ENCODE measurements around the gene ZNF221. TPM values are rescaled to one million over a fixed set of nuclear protein-coding genes. Genes with fewer than 3 reads are reported as not detected.
"Not testable (repeated sequence)": the region's sequence is repeated elsewhere in the genome, so short reads cannot be mapped to it uniquely, and the experiment has no call there.

ZNF221 gene
- total and polyA plus RNA-seq, 2 donors: 1.1 to 2.4 TPM

DNA sequence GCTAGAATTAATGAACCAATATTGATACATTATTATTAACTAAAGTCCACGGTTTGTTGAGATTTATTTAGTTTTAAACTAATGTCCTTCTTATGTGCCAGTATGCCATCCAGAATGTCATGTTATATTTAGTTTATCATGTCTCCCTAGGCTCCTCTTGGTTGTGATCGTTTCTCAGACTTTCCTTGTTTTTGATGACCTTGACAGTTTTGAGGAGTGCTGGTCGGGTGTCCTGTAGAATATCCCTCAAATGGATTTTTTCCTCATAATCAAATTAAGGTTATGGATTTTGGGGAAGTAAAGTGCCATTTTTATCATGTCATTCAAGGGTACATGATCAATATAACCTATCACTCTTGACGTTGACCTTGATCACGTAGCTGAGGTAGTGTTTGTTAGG, 9.8 kb upstream of the ZNF221 start:
- H3K27me3 ChIP-seq (ENCODE audit: control insufficient read depth in 2 of 2, insufficient read depth in 1 of 2, low read length in 1 of 2): no peaks in the 10 kb centered on the region
- no peak for DNase-seq (ENCODE audit: low read depth in 6 of 9, low spot score in 9 of 9)
- H3K36me3 ChIP-seq (ENCODE audit: control insufficient read depth in 2 of 2, insufficient read depth in 2 of 2, low read length in 1 of 2): no peaks in the 10 kb centered on the region
- H3K4me3 ChIP-seq (ENCODE audit: low read length in 2 of 2): no peak overlapping the region
- H3K27ac ChIP-seq (ENCODE audit: low read depth in 1 of 2, low read length in 1 of 2): no peak overlapping the region
- no peaks in the 10 kb centered on the region for H3K9me3 ChIP-seq (ENCODE audit: control insufficient read depth in 2 of 2, insufficient read depth in 1 of 2, low read length in 1 of 2)
- 77% methylated on average over 5 of the region's 5 CpGs for WGBS
- no peaks in the 10 kb centered on the region for H3K4me1 ChIP-seq (ENCODE audit: control insufficient read depth in 2 of 2, insufficient read depth in 2 of 2, low read length in 2 of 2)

GRCh38 chr19:43947412-43947811, 3.6 kb upstream of the ZNF221 start:
- H3K27ac ChIP-seq (ENCODE audit: low read depth in 1 of 2, low read length in 1 of 2); DNase-seq (ENCODE audit: low read depth in 6 of 9, low spot score in 9 of 9); H3K36me3 ChIP-seq (ENCODE audit: control insufficient read depth in 2 of 2, insufficient read depth in 2 of 2, low read length in 1 of 2); H3K4me1 ChIP-seq (ENCODE audit: control insufficient read depth in 2 of 2, insufficient read depth in 2 of 2, low read length in 2 of 2); H3K27me3 ChIP-seq (ENCODE audit: control insufficient read depth in 2 of 2, insufficient read depth in 1 of 2, low read length in 1 of 2); H3K4me3 ChIP-seq (ENCODE audit: low read length in 2 of 2); H3K9me3 ChIP-seq (ENCODE audit: control insufficient read depth in 2 of 2, insufficient read depth in 1 of 2, low read length in 1 of 2): not testable (repeated sequence)
- WGBS: 0% methylated on average over 1 of the region's 1 CpG

DNA sequence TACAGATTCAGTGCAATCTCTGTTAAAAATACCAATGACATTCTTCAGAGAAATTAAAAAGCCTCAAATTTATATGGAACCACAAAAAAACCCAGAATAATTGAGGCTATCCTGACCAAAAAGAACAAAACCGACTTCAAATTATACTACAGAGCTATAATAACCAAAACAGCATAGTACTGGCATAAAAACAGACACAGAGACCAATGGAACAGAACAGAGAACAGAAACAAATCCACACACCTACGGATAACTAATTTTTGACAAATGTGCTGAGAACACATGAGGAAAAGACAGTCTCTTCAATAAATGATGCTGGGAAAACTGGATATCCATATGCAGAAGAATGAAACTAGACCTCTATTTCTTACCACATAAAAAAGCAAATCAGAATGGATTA, 1.2 kb upstream of the ZNF221 start:
- H3K4me1 ChIP-seq (ENCODE audit: control insufficient read depth in 2 of 2, insufficient read depth in 2 of 2, low read length in 2 of 2); H3K27ac ChIP-seq (ENCODE audit: low read depth in 1 of 2, low read length in 1 of 2); DNase-seq (ENCODE audit: low read depth in 6 of 9, low spot score in 9 of 9); H3K27me3 ChIP-seq (ENCODE audit: control insufficient read depth in 2 of 2, insufficient read depth in 1 of 2, low read length in 1 of 2); H3K4me3 ChIP-seq (ENCODE audit: low read length in 2 of 2); H3K9me3 ChIP-seq (ENCODE audit: control insufficient read depth in 2 of 2, insufficient read depth in 1 of 2, low read length in 1 of 2); H3K36me3 ChIP-seq (ENCODE audit: control insufficient read depth in 2 of 2, insufficient read depth in 2 of 2, low read length in 1 of 2): not testable (repeated sequence)
- 93% methylated on average over 2 of the region's 2 CpGs for WGBS

DNA sequence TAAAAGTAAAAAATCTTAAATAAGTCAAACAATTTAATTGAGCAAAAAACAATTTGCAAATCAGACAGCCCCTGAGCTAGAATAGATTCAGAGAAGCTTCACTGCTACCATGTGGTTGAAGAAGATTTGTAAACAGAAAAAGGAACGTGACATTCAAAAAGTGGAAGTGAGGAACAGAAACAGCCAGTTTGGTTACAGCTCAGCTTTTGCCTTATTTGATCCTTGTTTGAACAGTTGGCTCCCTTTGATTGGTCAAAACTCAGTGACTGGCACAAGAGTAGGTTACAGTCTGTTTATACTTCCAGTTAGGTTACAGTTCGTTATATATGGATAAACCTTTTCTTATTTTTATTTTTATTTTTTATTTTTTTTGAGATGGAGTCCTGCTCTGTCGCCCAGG, 5.8 kb downstream of the ZNF221 start:
- 95% methylated on average over 3 of the region's 3 CpGs for WGBS
- Histone ChIP-seq H3K36me3 (ENCODE audit: control insufficient read depth in 2 of 2, insufficient read depth in 2 of 2, low read length in 1 of 2) (no peaks in the 10 kb centered on the region), H3K9me3 (ENCODE audit: control insufficient read depth in 2 of 2, insufficient read depth in 1 of 2, low read length in 1 of 2) (peaks cover 0 to 16% of the 10 kb centered on the region in 2 donors), H3K4me1 (ENCODE audit: control insufficient read depth in 2 of 2, insufficient read depth in 2 of 2, low read length in 2 of 2) (no peaks in the 10 kb centered on the region), H3K4me3 (ENCODE audit: low read length in 2 of 2) (no peak overlapping the region), H3K27me3 (ENCODE audit: control insufficient read depth in 2 of 2, insufficient read depth in 1 of 2, low read length in 1 of 2) (no peaks in the 10 kb centered on the region), H3K27ac (ENCODE audit: low read depth in 1 of 2, low read length in 1 of 2) (no peak overlapping the region)
- DNase-seq (ENCODE audit: low read depth in 6 of 9, low spot score in 9 of 9): no peak

DNA sequence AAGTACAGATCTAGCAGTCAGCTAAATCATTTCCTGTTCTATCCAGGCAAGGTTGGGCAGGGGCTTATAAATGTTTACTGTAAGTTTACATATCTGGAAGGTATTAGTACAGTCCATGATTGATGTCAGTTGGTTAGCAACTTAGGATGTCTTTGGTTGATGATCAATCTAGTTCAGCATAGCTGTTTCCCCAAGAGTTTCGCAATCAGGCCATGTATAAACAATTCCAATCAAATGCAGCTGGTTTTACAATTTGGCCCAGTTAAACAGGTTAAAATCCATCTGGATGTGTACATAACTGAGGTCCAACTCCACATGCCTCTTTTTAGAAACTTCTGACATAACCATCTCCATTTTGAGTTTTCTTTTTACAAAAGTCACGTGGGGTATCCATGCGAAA, 6.9 kb downstream of the ZNF221 start:
- H3K27me3 ChIP-seq (ENCODE audit: control insufficient read depth in 2 of 2, insufficient read depth in 1 of 2, low read length in 1 of 2): no peaks in the 10 kb centered on the region
- WGBS: 98% methylated on average over 3 of the region's 3 CpGs
- H3K4me3 ChIP-seq (ENCODE audit: low read length in 2 of 2): no peak overlapping the region
- no peak for DNase-seq (ENCODE audit: low read depth in 6 of 9, low spot score in 9 of 9)
- H3K36me3 ChIP-seq (ENCODE audit: control insufficient read depth in 2 of 2, insufficient read depth in 2 of 2, low read length in 1 of 2): no peaks in the 10 kb centered on the region
- H3K9me3 ChIP-seq (ENCODE audit: control insufficient read depth in 2 of 2, insufficient read depth in 1 of 2, low read length in 1 of 2): peaks cover 0 to 16% of the 10 kb centered on the region in 2 donors
- H3K27ac ChIP-seq (ENCODE audit: low read depth in 1 of 2, low read length in 1 of 2): no peak overlapping the region
- H3K4me1 ChIP-seq (ENCODE audit: control insufficient read depth in 2 of 2, insufficient read depth in 2 of 2, low read length in 2 of 2): no peaks in the 10 kb centered on the region

DNA sequence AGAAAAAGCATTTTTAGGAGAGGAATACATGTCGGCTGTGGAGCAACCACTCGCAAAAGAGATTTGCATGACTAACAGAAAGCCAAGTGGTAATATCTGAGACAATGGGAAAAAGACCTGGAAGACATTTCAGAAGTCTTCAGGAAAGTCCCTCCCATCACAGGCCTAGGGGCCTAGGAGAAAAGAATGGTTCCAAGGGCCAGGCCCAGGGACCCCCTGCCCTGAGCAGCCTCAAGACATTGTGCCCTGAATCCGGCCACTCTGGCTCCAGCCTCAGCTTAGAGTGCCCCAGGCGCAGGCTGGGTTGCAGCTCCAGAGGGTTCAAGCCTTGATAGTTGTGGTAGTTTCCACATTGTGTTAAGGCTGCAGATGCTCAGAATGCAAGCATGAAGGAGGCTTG, 9.4 kb downstream of the ZNF221 start:
- 72% methylated on average over 4 of the region's 4 CpGs for WGBS
- DNase-seq (ENCODE audit: low read depth in 6 of 9, low spot score in 9 of 9): no peak
- no peak overlapping the region for H3K27ac ChIP-seq (ENCODE audit: low read depth in 1 of 2, low read length in 1 of 2)
- H3K4me1 ChIP-seq (ENCODE audit: control insufficient read depth in 2 of 2, insufficient read depth in 2 of 2, low read length in 2 of 2): no peaks in the 10 kb centered on the region
- H3K9me3 ChIP-seq (ENCODE audit: control insufficient read depth in 2 of 2, insufficient read depth in 1 of 2, low read length in 1 of 2): peaks cover 0 to 13% of the 10 kb centered on the region in 2 donors
- no peaks in the 10 kb centered on the region for H3K27me3 ChIP-seq (ENCODE audit: control insufficient read depth in 2 of 2, insufficient read depth in 1 of 2, low read length in 1 of 2)
- no peak overlapping the region for H3K4me3 ChIP-seq (ENCODE audit: low read length in 2 of 2)
- peaks cover 2 to 6% of the 10 kb centered on the region in 2 donors for H3K36me3 ChIP-seq (ENCODE audit: control insufficient read depth in 2 of 2, insufficient read depth in 2 of 2, low read length in 1 of 2)

- no peak for DNase-seq (ENCODE audit: low read depth in 6 of 9, low spot score in 9 of 9)
- peaks cover 6 to 17% of the 10 kb centered on the region in 2 donors for H3K36me3 ChIP-seq (ENCODE audit: control insufficient read depth in 2 of 2, insufficient read depth in 2 of 2, low read length in 1 of 2)
- no peaks in the 10 kb centered on the region for H3K27me3 ChIP-seq (ENCODE audit: control insufficient read depth in 2 of 2, insufficient read depth in 1 of 2, low read length in 1 of 2)
- 94% methylated on average over 3 of the region's 3 CpGs for WGBS
- no peaks in the 10 kb centered on the region for H3K4me1 ChIP-seq (ENCODE audit: control insufficient read depth in 2 of 2, insufficient read depth in 2 of 2, low read length in 2 of 2)
- H3K4me3 ChIP-seq (ENCODE audit: low read length in 2 of 2): no peak overlapping the region
- H3K9me3 ChIP-seq (ENCODE audit: control insufficient read depth in 2 of 2, insufficient read depth in 1 of 2, low read length in 1 of 2): peaks cover 12 to 27% of the 10 kb centered on the region in 2 donors
- no peak overlapping the region for H3K27ac ChIP-seq (ENCODE audit: low read depth in 1 of 2, low read length in 1 of 2)
These were observed 15.2 kb downstream of the ZNF221 start for GRCh38 chr19:43966079-43966694.

DNA sequence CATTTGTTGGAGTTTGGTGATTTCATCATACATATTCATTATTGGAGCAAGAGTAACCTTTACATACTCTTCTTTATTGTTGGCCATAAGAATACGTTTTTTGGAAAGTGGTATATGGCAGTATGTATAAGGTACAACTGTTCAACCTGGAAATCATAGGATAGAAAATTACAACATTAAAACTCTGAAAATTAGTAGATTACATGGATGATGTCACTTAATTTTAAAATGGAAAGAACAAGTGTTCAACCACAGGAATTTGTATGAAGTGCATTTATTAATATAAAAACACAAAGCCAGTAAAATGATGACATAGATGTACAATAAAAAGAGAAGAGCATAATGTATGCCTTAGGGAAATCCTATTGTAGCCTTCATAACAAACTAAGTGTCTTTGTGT, 25.7 kb downstream of the ZNF221 start:
- Histone ChIP-seq H3K36me3 (ENCODE audit: control insufficient read depth in 2 of 2, insufficient read depth in 2 of 2, low read length in 1 of 2) (no peaks in the 10 kb centered on the region), H3K4me3 (ENCODE audit: low read length in 2 of 2) (no peak overlapping the region), H3K27me3 (ENCODE audit: control insufficient read depth in 2 of 2, insufficient read depth in 1 of 2, low read length in 1 of 2) (no peaks in the 10 kb centered on the region), H3K9me3 (ENCODE audit: control insufficient read depth in 2 of 2, insufficient read depth in 1 of 2, low read length in 1 of 2) (peaks cover 0 to 4% of the 10 kb centered on the region in 2 donors), H3K27ac (ENCODE audit: low read depth in 1 of 2, low read length in 1 of 2) (no peak overlapping the region), H3K4me1 (ENCODE audit: control insufficient read depth in 2 of 2, insufficient read depth in 2 of 2, low read length in 2 of 2) (no peaks in the 10 kb centered on the region)
- WGBS: 94% methylated on average over 1 of the region's 1 CpG
- DNase-seq (ENCODE audit: low read depth in 6 of 9, low spot score in 9 of 9): no peak

- Histone ChIP-seq H3K27me3 (ENCODE audit: control insufficient read depth in 2 of 2, insufficient read depth in 1 of 2, low read length in 1 of 2) (no peaks in the 10 kb centered on the region), H3K27ac (ENCODE audit: low read depth in 1 of 2, low read length in 1 of 2) (no peak overlapping the region), H3K36me3 (ENCODE audit: control insufficient read depth in 2 of 2, insufficient read depth in 2 of 2, low read length in 1 of 2) (peaks cover 0 to 2% of the 10 kb centered on the region in 2 donors), H3K4me1 (ENCODE audit: control insufficient read depth in 2 of 2, insufficient read depth in 2 of 2, low read length in 2 of 2) (peaks cover 0 to 4% of the 10 kb centered on the region in 2 donors), H3K9me3 (ENCODE audit: control insufficient read depth in 2 of 2, insufficient read depth in 1 of 2, low read length in 1 of 2) (no peaks in the 10 kb centered on the region), H3K4me3 (ENCODE audit: low read length in 2 of 2) (peak overlapping the region; percentile 78 to 98)
- 75% methylated on average over 2 of the region's 2 CpGs for WGBS
- no peak for DNase-seq (ENCODE audit: low read depth in 6 of 9, low spot score in 9 of 9)
These were observed 32.5 kb downstream of the ZNF221 start for GRCh38 chr19:43983544-43983911.
